Measurements from ENCODE around the gene USP28.

USP28 gene

DNA sequence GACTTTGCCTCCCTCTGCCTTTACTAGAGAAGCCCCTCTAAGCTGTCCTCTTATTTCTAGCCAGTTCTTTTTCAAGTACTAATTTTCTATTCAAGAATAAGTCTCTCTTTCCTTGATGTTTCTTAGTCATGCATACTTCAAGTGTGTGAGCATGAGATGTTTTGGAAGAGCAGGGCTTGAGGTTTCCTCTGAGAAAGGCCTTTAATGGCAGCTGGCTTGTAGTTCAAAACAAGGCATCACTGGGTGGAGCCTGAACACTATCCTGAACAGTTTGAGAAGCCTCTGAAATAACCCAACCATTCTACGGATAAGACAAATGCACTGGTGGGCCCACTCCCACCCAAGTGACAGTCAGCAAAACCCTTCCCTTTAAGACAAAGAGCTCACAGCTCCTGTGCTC lies 58.2 kb downstream of the USP28 start:
- ChIA-PET CTCF (interaction anchor here (1.0 to 4.3 kb wide), 2 partner anchors 11 to 21 kb away, joined by 3 to 32 read pairs; no protein-coding TSS in a partner anchor), POLR2A (interaction anchor here (0.6 kb wide), 1 partner anchor 46 kb away, joined by 10 read pairs; no protein-coding TSS in a partner anchor)
- TF ChIP-seq, protein P1, sequence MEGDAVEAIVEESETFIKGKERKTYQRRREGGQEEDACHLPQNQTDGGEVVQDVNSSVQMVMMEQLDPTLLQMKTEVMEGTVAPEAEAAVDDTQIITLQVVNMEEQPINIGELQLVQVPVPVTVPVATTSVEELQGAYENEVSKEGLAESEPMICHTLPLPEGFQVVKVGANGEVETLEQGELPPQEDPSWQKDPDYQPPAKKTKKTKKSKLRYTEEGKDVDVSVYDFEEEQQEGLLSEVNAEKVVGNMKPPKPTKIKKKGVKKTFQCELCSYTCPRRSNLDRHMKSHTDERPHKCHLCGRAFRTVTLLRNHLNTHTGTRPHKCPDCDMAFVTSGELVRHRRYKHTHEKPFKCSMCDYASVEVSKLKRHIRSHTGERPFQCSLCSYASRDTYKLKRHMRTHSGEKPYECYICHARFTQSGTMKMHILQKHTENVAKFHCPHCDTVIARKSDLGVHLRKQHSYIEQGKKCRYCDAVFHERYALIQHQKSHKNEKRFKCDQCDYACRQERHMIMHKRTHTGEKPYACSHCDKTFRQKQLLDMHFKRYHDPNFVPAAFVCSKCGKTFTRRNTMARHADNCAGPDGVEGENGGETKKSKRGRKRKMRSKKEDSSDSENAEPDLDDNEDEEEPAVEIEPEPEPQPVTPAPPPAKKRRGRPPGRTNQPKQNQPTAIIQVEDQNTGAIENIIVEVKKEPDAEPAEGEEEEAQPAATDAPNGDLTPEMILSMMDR (IDR thresholded peaks at IDR 0.05; ENCODE audit: control extremely low read depth, extremely low read depth, low read depth, missing control alignments) = no peak
- no peak for DNase-seq (ENCODE audit: extremely low spot score)

DNA sequence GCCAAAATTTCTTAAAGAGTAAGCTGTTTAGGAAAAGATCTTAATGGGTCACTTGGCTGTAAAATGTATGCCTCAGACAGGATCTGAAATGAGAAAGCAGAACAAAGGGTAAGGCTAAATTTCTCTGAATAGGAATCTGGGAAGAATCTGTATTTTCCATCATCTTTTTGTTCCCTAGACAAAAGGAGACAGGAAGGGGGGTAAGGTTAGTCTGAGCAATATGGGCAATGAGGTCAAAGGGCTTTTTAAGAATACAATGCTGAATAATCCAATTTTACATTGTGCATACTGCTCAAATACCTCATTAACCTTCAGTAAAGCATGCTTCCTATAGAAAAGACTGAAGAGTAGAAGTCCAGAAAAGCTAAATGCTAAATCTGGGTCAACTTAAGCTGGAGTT lies 61.2 kb downstream of the USP28 start:
- CTCF ChIA-PET = interaction anchor here (0.8 to 3.0 kb wide), 6 partner anchors 10 to 27 kb away, joined by 3 to 13 read pairs (median 6); no protein-coding TSS in a partner anchor
- no peak for DNase-seq (ENCODE audit: extremely low spot score)
- TF ChIP-seq, protein P1 (IDR thresholded peaks at IDR 0.05; ENCODE audit: control extremely low read depth, extremely low read depth, low read depth, missing control alignments) = no peak
- POLR2A ChIA-PET = no interaction called here

DNA sequence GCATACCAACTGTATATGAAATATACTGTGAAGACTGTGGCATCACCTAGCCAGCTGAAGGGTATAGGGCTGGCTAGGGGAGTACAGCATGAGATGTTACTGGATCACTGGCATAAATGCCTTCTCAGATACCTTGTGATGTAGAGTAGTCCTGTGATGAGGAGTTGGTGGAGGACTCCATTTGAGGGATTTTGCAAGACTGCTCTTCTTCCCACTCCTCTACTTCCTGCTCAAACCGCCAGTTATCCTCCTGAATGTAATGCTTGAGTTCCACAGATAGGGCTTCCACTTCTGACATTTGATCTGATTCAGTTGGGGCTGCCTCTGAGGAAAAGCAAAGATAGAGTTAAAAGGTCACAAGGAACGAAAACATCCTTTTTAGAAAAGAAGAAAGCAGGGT lies 66.4 kb downstream of the USP28 start:
- DNase-seq (ENCODE audit: extremely low spot score) = no peak
- TF ChIP-seq, protein P1 (IDR thresholded peaks at IDR 0.05; ENCODE audit: control extremely low read depth, extremely low read depth, low read depth, missing control alignments) = no peak
- CTCF ChIA-PET = interaction anchor here (1.6 kb wide), 1 partner anchor 12 kb away, joined by 8 read pairs; no protein-coding TSS in a partner anchor
- POLR2A ChIA-PET = no interaction called here

DNA sequence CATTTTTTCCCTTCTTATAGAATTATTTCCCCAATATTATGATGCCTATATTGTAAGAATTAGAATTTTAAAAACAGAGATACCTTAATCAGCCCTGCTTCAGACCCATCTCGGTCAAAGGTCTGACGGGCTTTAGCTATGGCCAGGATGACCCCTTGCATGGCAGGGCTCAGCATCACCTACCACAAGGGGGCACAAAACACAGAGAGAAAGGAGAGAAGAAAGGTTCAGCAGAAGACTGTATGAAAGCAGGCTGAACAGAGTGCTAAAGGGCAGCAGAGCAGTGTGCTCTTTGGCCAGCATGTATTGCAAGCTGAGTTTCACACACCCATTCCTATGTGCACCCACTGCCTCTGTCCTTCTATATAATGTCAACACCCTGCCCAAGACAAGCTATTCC lies 69.0 kb downstream of the USP28 start:
- peak; percentile 43 for DNase-seq (ENCODE audit: extremely low spot score)
- ChIA-PET POLR2A (no interaction called here), CTCF (interaction anchor here (0.7 to 4.8 kb wide), 13 partner anchors 10 to 455 kb away, joined by 3 to 32 read pairs (median 9); partner anchors contain the start of gene ZW10)
- TF ChIP-seq, protein P1 (IDR thresholded peaks at IDR 0.05; ENCODE audit: control extremely low read depth, extremely low read depth, low read depth, missing control alignments) = peak; percentile 65

DNA sequence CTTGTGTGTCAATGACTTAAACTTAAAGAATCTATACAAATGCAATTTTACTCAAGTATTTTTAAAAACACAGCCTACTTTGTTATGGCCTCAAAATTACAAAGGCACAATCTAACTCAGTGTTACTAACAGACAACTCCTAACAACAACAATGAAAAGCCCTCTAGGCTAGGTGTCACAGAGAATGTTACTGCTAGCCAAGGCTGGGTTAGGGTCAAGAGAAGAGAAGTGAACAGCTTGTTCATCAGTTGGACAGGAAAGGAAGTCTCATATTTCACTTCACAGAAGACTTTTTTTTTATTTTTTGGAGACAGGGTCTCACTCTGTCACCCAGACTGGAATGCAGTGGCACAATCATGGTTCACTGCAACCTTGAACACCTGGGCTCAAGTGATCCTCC lies 69.7 kb downstream of the USP28 start:
- CTCF ChIA-PET = interaction anchor here (1.0 to 4.8 kb wide), 11 partner anchors 9 to 456 kb away, joined by 3 to 32 read pairs (median 9); partner anchors contain the start of gene ZW10
- POLR2A ChIA-PET = no interaction called here
- DNase-seq (ENCODE audit: extremely low spot score) = no peak
- TF ChIP-seq, protein P1 (IDR thresholded peaks at IDR 0.05; ENCODE audit: control extremely low read depth, extremely low read depth, low read depth, missing control alignments) = no peak

DNA sequence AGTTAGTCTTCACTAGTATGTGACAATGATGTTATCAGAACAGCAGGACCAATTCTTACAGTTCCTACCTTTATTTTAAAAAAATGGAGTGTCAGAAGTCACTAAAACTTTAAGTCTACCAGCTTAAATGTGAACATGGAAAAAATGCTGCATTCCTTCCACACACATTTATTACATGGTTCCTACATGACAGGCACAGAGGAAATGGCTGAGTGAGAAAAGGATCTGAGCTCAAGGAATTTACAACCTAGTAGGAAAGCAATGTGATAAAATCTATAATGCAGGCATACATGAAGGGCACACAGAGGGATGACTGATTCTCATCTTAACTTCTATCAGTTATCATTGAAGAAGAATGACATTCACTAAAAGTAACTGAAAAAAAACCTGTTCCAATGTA lies 72.8 kb downstream of the USP28 start:
- TF ChIP-seq, protein P1 (IDR thresholded peaks at IDR 0.05; ENCODE audit: control extremely low read depth, extremely low read depth, low read depth, missing control alignments) = no peak
- no peak for DNase-seq (ENCODE audit: extremely low spot score)
- POLR2A ChIA-PET = no interaction called here
- CTCF ChIA-PET = interaction anchor here (1.3 to 1.7 kb wide), 2 partner anchors 13 to 458 kb away, joined by 4 to 6 read pairs; no protein-coding TSS in a partner anchor
